HG03457 (cell line): ENCODE results near the gene ANKRD35.
"Not testable (repeated sequence)": the region's sequence is repeated elsewhere in the genome, so short reads cannot be mapped to it uniquely, and the experiment has no call there.

Experiments used
- ATAC-seq: cut with Tn5 transposase; IDR thresholded peaks from one replicate; pipeline ENCODE4 v1.9.1; 2021; ENCODE audit warnings: moderate number of reproducible peaks; ENCODE audit not compliant: unreplicated experiment

Gene ANKRD35

DNA sequence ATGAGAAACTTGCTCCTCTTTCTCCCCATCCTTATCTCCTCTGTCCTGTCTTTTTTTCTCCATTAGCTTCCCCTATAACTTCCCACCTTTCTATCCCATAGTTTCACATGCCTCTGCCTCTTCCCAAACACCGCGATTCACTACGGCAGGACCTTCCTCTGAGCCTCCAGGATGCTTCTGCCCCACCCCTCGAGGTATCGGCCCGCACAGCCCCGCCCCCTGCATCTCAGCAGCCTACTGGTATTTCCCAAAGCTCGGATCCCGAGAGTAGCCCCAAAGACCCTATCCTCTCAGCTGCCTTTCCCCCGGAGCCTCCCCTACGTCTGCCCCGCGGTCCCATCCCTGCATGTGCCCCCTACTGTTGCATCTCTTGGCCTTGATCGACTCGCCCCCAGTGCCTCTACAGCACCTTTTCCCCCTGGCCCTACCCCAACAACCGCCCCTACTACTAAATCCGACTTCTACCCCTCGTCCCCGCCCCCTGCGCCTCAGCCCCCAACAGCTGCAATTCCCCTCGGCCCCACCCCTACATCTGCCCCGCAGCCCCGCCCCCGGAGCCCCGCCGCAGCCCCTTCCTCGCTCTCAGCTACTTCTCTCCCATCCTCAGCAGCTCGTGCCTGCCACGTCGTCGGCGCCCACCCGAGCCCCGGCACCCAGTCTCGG is 27.3 kb downstream of the ANKRD35 start:
- ATAC-seq, result no peak

DNA sequence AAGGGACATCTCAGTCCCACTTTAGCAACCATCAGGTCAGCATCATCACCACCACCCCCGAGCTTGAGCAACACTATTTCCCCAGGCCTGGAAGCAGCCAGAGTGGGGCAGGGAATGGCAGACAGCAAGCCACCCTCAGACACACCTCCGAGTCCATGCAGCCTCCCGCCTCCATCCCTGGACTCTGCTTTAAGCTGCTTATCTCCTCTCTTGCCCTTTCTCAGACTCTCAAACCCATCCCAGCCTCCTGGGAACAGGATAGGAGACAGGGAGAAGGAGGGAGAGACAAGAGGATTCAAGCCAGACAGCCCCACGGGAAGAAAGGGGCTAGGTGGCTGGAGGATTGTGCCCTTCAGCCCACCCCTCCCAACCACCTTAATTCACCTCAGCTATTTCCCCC is 28.5 kb downstream of the ANKRD35 start:
- no peak for ATAC-seq

DNA sequence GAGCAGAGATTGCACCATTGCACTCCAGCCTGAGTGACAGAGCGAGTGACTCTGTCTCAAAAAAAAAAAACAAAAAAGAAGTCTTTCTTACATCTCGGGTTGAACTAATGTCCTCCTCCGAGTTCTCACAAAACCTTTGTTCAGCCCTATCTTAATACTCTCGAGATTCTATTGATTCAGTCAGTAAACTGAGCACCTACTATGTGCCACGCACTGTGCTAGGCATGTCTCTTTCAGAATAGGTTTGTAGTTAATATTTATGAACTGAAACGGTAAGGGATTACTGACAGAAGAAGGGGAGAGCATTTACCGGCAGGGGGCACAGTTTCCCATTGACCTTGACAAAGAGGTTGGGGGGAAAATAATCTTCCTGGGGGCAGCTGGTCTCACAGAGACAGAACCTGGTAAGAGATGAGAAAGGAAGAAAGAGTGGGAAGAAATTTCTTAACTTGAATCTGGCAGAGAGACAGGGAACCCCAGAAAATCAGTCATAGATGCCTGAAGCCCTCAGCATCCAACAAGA is 30.2 kb downstream of the ANKRD35 start:
- ATAC-seq, result no peak

DNA sequence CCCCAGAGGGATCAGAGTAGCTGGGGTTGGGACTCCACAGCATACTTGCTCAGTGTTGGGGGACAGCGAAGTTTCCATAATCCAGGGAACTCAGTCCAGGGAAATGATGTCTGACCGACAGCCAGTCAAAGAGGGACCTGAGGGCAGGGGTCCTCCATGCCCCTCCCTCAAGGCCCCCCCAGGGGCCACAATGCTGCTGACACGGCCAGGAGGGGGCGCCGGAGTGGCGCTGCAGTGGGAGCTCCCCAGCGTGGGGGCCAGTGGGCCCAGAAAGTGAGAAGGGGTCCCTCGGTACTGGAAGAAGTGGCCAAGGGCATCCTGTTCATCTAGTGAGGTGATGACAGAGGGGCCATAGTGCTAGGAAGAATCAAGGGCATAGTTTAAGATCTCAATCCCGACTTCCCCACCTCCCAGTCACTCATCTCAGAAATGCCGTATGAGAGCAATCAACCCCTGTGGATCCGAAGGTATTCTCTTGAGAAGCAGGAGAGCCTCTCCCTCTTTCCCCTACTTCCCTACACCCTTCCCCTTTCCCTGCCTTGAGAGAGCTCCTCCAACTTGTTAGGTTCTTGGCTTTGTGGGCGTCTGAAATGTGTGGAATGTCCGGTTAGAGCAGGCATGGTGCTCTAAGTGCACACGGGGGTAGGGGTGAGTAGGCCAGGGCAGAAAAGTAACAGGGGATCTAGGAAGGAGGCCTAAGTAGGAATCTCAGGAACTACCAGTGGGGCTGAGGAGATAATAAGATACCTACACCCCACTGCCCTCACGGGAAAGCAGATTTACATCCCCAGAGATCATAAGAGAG is 36.1 kb downstream of the ANKRD35 start:
- no peak for ATAC-seq

DNA sequence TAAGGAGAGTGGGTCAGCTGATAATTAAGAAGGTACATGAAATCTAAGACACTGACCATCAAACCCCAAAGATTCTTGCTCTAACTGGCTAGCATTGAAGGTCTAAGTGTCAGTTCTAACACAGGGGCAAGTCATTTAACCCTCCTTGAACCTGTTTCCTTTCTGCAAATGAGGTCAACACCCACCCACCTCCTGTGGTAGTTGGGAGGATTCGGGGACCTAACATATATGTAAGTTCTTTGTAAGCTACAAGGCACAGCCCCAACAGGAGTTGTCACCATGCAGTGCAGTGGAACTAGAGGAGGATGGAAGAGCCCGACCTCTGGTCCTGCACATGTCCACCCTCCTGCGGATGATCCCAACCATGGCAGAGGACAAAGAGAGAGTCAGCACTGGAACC is 37.8 kb downstream of the ANKRD35 start:
- no peak for ATAC-seq

DNA sequence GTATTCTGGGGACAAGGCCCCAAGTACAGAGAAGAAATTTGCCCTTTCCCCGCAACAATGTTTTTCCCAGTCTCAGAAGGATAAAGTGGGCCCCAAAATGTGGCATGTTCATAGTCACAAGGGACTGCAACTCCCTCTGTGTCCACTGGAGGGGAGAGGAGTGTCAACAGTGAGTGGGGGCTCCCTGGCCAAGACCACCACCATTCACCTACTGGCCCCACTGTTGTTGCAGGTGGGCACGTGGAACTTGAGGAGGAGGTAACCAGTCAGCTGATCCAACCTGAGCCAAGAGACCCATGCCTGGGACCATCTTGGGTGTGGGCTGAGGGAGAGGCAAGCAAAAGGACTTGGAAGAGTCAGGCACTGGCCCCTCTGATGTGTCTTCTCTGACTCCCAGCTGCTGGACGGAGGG is 39.5 kb downstream of the ANKRD35 start:
- no peak for ATAC-seq

DNA sequence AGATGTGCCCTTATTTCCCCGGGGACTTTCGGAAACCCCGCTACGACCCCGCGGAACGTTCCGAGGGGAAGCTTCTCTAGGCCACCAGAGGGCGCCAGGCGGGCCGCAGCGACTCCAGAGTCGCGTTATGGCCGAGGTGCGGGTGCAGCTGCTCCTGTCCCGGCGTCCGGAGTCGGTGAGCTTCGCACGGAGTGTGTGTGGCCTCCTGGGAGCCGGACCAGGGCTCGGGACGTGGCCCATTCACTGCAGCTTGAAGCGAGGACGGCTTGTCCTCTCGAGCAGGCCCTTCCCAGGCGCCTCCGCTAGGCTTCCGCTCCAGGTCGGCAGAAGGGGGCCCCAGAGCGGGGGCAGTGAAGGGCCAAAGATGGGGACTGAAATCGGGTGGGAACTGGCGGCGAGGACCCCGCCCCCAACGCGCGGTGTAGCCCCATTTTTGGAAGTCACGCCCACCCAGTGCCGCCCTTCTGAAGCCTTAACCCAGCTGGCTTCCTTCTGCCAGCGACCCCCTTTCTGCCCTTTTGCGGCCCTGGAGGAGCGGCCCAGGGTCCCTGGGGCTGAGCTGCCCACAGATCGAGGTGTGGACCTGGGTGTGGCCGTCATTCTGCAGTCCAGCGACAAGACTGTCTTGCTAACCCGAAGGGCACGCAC is 40.0 kb downstream of the ANKRD35 start, which contains the start of gene NUDT17:
Gene NUDT17 (plus strand): TSS at position 117 of the 648 bp plus-strand sequence. CDS start 11 bp downstream, at position 128.
- ATAC-seq, result peak; percentile 43

DNA sequence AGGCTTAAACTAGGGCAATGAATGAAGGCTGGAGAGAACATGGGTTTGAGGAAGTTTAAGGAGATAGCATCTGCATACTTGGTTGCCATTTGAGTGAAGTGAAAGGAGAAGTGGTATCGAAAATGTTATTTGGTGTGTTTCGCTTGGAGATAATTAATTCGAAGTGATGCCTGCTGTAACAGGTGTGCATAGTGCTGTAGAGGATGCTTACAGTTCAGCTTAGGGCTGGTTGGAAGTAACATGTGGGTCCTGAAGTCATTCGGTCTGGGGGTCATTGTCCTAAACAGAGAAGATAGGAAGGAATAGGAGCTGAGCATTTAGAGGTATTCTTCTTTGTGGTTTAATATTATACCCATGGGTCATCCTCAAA is 40.5 kb downstream of the ANKRD35 start:
- ATAC-seq, result peak; percentile 61

DNA sequence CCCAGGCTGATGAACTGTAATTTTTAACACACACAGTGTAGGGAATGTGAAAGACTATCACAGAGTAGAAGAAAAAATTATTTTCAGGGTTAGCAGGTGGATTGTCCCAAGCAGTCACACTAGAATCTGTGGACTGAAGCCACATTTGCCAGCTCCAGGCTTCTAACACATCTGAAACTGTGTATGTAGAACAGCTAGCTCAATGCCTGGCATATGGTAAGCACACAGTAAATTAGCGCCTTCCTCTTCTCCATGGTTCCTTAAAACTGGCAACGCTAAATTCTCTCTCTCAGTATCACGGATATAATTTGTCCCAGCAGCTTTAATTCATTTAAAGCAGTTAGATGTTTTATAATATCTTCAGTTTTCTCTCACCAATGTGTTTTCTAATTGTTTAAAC is 42.6 kb downstream of the ANKRD35 start:
- ATAC-seq, result no peak

DNA sequence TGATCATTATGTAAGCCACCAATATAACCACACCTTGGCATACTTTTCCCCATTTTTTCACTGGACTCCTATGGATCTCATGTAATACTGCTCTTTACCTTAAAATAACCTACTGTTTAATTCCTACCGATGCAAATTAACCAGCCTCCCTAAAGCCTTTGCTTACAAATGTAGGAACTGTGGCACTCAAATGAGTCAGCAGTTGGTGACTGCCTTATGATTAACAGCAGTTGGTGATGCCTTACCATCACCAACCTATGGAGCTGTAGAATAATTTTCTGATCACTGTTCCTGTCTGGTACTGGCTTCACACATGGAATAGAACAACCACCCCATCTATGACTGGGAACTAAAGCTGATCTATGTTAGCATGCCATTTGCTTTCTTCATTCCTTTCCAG is 48.0 kb downstream of the ANKRD35 start:
- ATAC-seq, result no peak

DNA sequence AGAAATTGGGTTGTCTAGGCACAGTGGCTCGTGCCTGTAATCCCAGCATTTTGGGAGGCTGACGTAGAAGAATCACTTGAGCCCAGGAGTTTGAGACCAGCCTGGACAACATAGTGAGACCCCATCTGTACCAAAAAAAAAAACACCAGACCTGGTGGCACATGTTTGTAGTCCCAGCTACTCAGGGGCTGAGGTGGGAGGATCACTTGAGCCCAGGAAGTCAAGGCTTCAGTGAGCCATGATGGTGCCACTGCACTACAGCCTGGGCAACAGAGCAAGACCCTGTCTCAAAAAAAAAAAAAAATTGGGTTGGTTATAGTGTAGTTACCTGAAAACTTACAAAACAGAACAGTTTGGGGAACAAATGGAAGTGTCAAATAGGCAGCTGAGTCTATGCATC is 54.9 kb downstream of the ANKRD35 start:
- ATAC-seq, result not testable (repeated sequence)

DNA sequence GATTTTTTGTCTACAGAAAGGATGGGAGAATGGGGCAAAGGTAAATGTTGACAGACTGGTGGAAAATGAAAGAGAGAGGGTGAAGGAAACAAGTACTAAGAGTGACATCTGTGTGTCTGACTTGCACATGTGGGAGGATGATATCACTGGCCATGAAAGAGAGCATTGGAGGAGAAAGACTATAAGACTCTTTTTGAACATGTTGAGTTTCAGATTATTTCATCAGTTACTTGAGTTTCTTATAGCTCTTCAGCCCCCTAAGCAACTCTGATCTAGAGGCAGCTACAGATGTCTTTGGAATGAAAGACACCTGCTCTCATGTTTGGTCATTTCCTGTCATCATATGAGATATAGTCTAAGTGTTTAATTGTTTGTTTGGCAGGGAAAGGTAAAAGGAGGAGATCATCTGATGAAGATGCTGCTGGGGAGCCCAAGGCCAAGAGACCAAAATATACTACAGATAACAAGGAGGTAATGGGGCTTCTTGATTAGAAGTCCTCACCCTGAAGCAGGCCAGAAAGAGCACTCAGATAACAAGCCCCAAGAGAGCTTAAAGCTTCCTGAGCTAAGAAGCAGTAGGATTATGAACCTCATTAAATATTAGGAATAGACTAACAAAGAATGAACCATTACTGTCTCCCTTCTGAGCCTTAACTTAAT is 57.2 kb downstream of the ANKRD35 start:
- ATAC-seq, result no peak

DNA sequence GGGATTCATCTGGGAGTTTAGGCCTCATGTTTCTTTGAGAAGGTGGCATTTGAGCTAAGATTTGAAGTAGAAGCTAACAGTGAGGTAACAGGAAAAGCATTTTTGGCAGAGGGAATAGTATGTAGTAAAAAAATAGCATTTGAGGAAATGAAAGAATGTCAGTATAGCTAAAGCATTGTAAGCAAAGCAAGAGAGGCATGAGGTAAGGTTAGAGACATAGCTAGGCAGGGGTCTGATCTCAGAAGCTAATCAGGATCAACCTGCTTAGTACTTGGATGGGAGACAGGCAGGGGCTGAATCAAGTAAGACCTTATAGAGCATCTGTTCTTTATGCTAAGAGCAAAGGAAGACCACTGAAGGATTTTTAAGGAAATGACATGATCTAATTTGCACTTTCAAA is 57.7 kb downstream of the ANKRD35 start:
- ATAC-seq, result no peak

DNA sequence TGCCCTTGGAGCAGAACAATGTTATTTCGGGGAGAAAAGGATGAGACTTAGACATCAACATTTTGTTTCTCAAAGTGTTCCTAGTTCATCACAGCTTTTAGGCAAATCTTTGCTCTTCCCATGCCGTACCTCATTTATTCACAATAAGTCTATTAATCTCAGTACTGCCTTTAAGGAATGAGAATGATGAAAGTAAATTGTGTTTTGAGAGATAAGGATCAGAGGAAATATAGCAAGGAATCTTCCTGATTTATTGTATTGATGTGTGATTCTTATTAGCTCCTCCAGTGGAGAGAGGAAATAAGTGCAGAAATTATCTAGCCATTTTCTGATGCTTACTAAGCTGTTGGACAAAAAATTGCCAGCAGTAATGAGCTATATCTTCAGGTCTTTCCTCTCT is 59.6 kb downstream of the ANKRD35 start:
- no peak for ATAC-seq

DNA sequence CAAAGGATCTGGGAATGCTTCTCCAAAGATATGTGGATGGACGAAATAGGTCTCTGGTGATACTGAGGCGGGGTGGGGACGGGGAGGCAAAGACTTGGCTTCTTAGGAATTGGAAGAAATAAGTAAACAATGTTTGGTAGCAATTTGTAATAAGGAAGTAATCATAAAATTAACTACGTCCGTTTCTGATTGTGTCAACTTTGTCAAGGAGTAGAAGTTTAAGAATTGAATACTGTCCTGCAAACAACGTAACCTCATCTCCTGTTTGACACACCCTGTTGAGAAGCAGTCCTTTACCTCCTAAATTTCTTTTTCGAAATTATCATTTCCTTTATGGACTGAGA is 61.2 kb downstream of the ANKRD35 start:
- ATAC-seq, result no peak

DNA sequence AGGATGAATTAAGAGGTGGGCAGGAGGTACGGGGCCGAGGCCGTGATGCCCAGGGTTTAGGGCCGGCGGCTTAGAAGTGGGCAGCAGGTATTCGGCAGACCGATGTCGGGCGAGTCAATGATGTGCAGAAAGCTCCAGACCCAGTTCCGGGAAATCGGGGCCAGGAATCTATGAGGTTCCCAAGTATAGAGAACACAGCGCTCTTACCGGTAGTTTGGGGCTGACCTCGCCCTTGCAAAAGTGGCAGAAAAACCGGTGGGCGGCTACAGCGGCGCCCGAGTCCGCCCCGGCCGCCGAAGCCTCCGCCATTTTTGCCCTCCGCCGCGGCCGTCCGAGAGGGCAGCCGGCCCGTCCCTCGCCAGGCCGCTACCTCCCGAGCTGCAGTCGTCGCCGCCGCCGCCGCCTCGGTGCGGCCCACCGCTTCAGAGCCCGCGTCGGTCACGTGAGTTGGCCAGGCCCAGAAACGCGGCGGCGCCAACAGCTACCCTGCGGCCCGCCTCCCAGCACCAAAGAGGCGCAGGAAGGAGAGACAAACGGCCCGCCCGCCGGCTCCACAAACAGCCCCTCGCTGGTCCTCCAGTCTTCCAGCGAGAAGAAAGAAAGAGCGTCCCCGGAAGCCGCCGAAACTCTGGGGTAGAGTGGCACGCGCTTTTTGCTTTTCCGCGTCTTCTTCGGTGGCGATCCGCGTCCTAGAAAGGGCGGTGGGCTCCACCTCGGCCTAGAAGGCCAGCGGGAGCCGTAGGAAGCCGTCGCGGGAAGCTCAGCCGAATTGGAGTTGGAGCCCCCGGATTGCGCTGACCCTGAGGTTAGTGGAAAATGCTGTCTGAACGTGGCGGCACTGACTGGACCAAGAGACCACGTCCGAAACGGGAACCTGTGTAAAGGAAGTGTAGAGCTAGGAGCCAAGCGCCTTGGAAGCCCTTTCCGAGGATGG is 61.8 kb downstream of the ANKRD35 start, which contains the start of the genes POLR3C and RNF115:
Gene POLR3C (plus strand): TSS at position 636 of the 934 bp plus-strand sequence. CDS start 1,577 bp downstream, outside the sequence.
Gene RNF115 (minus strand): TSS at position 531 of the 934 bp plus-strand sequence. CDS start 222 bp downstream, at position 309.
- ATAC-seq, result peak; percentile 68

DNA sequence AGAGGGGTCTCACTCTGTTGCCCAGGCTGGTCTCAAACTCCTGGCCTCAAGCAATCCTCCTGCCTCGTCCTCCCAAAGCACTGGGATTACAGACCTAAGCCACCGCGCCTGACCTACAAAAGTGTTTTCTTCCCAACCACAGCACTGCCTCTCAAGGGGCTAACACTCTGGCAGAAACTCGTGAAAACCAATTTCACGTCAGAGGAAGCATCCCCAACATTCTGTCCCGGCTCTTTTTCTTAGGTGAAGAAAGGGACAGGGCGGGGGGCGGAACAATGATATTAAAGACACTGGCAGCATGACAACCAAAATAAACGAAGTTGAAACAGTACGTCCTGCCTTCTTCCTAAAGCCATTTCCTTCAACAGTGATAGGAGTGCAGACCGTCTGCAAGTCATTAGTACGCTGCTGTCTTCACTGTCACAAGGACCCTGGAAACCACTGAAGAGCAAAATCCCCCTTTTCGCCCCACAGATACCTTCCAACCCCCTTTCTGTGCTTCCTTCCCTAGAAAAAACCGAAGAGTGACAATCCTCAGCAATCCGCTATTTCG is 62.8 kb downstream of the ANKRD35 start:
- ATAC-seq, result not testable (repeated sequence)

DNA sequence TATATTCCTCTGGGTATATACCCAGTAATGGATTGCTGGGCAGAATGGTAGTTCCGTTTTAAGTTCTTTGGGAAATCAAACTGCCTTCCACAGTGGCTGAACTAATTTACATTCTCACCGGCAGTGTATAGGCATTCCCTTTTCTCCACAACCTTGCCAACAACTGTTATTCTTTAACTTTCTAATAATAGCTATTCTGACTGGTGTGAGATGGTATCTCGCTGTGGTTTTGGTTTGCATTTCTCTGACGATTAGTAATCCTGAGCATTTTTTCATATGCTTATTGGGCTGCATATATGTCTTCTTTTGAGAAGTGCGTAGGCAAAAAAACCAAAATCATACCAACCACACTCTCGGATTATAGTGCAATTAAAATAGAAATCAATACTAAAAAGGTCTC is 67.6 kb downstream of the ANKRD35 start:
- ATAC-seq, result not testable (repeated sequence)
